NCI-H2081 treated with DMSO at 0.1 percent for 48 hours (cell line): Measurements from ENCODE around the gene DOHH.

Source experiments
- DNase-seq: peaks from one replicate; lab custom pipeline; 2025; lab: John Stamatoyannopoulos, UW

Gene DOHH

GRCh38 chr19:3503036-3503572 is 2.6 kb upstream of the DOHH start:
- no peak for DNase-seq

DNA sequence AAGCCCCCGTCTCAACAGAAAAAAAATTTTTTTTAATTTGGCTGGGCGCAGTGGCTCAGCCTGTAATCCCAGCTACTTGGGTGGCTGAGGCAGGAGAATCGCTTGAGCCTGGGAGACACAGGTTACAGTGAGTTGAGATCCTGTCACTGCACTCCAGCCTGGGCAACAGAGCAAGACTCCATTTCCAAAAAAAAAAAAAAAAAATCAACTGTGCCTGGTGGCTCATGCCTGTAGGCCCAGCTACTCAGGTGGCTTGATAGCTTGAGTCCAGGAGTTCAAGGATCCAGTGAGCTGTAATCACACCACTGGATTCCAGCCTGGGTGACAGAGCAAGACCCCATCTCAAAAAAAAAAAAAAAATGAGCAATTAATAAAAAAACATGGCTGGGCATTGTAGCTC is 1.3 kb upstream of the DOHH start:
- no peak for DNase-seq

GRCh38 chr19:3499738-3500428 is 591 bp downstream of the DOHH start:
- no peak for DNase-seq

GRCh38 chr19:3497757-3498520 is 2.5 kb downstream of the DOHH start:
- DNase-seq = no peak

DNA sequence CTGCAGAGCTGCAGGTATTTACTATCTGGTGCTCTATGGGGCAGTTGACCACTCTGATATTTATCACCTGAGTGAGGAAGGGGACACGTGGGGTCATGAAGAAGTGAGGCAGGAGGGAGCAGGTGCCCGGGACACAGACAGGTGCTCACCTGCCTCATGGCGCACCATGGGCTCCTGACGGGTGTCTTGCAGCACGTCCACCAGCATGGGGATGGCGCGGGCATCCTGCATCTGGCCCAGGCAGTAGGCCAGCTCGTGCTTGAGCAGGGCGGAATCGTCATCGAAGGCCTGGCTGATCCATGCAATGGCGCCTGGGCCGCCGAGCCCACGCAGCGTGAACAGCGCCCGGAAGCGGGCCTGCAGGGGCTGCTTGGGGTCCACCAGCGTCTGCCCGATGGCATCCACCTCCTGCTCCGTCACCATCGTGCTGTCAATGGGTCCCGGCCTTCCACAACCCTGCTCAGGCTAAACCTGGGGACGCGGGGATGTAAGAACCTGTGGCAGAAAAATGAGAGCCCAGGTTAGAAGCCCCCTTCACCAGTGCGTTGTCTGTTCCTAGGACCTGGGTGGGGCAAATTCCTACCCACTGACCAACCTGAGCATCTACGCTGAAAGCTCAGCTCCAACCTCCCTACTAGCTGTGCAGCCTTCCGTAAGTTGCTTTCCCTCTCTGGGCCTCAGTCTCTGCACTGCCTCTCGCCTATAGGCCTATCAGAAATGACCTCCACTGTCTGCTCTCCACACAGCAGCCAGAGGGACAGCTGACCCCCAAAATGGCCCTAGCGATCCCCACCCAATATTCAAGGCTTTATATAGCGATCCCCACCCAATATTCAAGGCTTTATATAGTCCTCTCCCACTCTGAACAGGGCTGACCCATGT is 3.8 kb downstream of the DOHH start:
- no peak for DNase-seq

DNA sequence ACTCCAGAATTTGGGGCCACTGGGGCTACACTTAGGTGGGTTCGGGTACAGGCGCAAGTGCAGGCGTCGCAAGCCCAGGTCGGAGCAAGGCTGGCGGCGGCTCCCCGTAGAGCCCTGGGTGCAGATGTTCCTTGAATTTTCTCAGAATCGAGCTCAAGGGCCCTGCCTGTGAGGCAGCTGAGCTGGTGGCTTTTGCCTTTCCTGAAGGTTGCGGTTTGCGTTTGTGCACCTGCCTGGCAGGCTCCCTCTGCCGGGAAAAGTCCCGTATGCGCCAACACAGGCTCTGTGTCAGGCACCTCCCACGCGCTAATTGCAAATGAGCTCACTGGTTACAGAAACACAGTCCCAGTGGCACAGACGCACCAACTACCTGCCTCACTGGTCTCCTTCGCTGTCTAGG is 5.9 kb downstream of the DOHH start:
- no peak for DNase-seq

- no peak for DNase-seq
These were observed 6.4 kb downstream of the DOHH start for GRCh38 chr19:3494051-3494450.

- no peak for DNase-seq
These were observed 6.8 kb downstream of the DOHH start for GRCh38 chr19:3493651-3494050.

DNA sequence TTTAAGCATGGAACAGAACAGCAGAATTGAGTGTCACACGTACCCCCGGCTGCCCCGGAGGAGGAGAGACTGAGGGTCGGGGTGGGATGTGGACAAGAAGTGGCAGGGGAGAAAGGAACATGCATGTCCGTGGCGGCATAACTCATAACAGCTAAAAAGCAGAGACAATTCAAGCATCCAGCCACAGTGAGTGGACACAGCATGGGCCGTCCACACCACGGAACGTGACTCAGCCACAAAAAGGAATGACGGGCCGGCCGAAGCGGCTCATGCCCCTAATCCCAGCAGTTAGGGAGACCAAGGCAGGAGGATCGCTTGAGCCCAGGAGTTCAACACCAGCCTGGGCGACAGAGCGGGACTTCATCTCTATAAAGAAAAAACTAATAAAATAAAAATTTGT is 7.6 kb downstream of the DOHH start:
- DNase-seq = no peak

- DNase-seq = no peak
These were observed 8.2 kb downstream of the DOHH start for GRCh38 chr19:3492131-3492839.

DNA sequence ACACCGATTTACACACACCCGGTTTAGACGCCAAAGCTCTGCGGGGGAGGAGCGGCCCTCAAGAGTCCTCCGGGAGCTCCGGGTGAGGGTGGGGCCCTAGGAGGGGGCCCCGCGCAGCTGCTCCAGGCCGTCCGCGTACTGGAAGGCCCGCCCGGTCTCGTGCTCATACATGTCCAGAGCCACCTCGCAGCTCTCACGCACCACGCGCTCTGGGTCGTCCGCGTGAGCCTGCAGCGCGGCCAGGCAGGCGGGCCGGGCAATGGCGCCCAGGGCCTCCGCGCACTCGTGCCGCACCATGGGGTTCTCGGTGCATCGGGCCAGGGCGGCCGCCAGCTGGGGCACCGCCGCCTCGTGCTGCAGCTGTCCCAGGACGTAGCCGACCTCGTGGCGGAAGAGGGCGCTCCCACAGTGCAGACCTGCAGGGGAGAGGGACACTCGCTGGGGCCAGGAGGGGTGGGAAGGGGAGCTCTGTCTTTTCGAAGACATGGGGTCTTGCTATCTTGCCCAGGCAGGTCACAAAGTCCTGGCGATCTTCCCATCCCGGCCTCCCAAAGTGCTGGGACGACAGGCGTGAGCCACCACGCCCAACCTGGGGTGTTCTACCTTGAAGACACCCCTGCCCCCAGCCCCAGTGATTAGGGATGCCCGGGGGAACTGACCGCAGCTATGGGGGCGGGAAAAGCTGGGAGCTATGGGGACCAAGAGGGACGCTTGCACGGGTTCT is 8.9 kb downstream of the DOHH start:
- no peak for DNase-seq

DNA sequence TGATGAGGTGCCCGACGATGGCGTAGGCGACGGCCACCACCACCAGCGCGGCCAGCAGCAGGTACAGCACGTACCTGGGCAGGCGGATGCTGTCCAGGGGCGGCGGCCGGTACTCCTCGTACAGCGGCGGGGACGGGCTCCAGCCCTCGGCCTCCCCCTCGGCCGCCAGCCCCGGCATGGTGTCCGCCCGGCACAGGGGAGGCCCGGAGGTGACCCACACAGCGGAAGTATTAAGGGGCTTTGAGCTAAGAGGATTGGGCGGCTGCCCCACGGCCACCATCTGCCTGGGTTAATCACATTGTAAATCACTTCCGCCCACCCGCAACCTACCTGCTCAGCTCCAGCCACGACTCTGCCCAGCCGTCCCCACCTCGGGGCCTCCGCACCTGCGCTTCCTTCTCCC is 17.2 kb downstream of the DOHH start, which contains the start of gene SMIM44:
Gene SMIM44 (minus strand): TSS at position 216 of the 403 bp plus-strand sequence. CDS start 38 bp downstream, at position 178.
- DNase-seq = no peak

DNA sequence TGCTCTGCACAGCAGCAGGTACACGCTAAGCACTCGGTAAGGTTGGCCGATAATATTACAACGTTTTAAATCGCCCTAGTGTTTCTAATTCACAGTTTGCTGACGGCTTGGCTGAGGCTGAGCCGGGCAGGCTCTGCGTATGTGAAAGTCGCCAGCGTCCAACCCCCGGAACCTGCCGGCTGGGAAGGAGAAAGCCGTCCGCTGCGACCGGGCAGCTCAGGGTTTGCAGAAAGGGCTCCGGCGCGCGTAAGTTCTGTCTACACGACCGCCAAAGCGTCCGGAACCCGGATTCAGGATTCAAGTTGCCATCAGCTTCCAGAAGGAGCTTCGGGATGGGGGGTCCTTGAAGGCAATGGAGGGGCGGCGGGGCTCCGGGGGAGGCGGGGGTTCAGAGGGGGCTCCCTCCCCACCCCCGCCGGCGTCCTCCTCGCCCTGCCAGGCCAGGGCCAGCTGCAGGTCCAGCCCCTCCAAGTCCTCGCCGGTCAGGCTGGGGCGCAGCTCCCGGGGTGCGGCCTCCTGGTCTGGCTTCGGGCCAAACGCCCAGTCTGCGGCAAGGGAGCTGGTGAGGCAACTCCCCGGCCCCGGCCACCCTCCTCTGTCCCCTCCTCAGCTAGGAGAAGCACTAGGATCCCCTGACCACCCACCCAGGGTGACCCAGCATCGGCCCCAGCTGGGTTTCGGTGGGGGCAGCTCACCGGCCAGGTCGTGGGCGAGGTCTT is 17.8 kb downstream of the DOHH start:
- DNase-seq = no peak

GRCh38 chr19:3481241-3482090 is 19.0 kb downstream of the DOHH start:
- no peak for DNase-seq

GRCh38 chr19:3480383-3481091 is 19.9 kb downstream of the DOHH start, which contains the start of gene SMIM24:
Gene SMIM24, minus strand, starts transcription at chr19:3480525. Its CDS starts 62 bp downstream, at chr19:3480463.
- DNase-seq = no peak

DNA sequence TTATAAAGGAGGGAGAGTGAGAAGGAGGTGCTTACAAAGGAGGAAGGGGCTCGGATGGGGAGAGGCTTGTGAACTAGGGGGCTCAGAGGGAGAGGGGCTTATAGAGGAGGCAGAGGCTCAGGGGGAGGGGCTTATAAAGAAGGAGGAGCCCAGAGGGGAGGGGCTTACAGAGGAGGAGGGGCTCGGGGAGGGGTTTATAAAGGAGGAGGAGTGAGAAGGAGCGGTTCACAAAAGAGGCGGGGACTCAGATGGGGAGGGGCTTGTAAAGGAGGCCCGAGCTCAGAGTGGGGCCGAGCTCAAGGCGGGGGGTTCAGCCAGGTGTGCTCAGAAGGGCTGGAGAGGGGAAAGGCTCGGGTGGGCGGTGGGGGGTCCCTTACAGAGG is 20.6 kb downstream of the DOHH start:
- no peak for DNase-seq

DNA sequence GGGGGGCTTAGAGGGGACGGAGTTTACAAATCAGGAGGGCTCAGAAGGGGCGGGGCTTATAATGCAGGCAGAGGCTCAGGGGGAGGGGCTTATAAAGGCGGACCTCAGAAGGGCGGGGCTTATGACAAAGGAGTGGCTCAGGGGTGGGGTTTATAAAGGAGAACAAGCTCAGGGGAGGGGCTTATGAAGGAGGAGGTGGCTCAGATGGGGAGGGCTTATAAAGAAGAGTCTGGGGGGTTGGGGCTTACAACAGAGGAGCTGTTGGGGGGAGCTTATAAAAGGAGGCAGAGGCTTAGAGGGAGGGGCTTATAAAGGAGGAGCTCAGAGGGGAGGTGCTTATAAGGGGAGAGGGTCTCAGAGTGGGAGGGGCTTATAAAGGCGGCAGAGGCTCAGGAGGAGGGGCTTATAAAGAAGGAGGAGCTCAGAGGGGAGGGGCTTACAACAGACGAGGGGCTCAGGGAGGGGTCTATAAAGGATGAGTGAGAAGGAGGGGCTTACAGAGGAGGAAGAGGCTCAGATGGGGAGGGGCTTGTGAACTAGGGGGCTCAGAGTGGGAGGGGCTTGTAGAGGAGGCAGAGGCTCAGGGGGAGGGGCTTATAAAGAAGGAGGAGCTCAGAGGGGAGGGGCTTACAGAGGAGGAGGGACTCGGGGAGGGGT is 21.2 kb downstream of the DOHH start:
- no peak for DNase-seq
